WTC11 (cell line): ENCODE data around the gene ZSCAN20. TPM values are rescaled to one million over a fixed set of nuclear protein-coding genes. Genes with fewer than 3 reads are reported as not detected.

Experiments used
- ATAC-seq: fragments of 200-7000 bp; cut with Tn5 transposase; 2 replicates; pipeline ENCODE4 v1.10.0; 2021; ENCODE audit warnings: mild to moderate bottlenecking, moderate library complexity
- CTCF ChIA-PET: fragments of 300-600 bp; sonication (Branson Sonifier 250); formaldehyde crosslinking; loops from one replicate; lab custom pipeline; 2021; ENCODE audit warnings: antibody characterized with exemption; lab: Charles Lee
- POLR2A ChIA-PET: fragments of 350-600 bp; sonication (Branson Sonifier 250); formaldehyde crosslinking; loops from one replicate; lab custom pipeline; 2021; ENCODE audit warnings: antibody characterized with exemption; lab: Charles Lee
- DNase-seq: peaks from one replicate; pipeline ENCODE4 v3.0.0; 2021; ENCODE audit warnings: low spot score
- H3K27ac Mint-ChIP-seq: 2 replicates; pipeline ENCODE4 v1.8.0; 2021; ENCODE audit warnings: mixed read lengths
- H3K27me3 Mint-ChIP-seq: 2 replicates; pipeline ENCODE4 v1.8.0; 2021; ENCODE audit warnings: low read depth, mild to moderate bottlenecking, moderate library complexity, mixed read lengths
- H3K36me3 Mint-ChIP-seq: 2 replicates; pipeline ENCODE4 v1.8.0; 2021; ENCODE audit warnings: mixed read lengths
- H3K4me1 Mint-ChIP-seq: 2 replicates; pipeline ENCODE4 v1.8.0; 2022; ENCODE audit warnings: mixed read lengths
- H3K4me3 Mint-ChIP-seq: 2 replicates; pipeline ENCODE4 v1.8.0; 2021; ENCODE audit warnings: mild to moderate bottlenecking, moderate library complexity, mixed read lengths
- H3K9me3 Mint-ChIP-seq: 2 replicates; pipeline ENCODE4 v1.8.0; 2021; ENCODE audit warnings: mixed read lengths
- E2F5 ChIP-seq: sonication (generic); formaldehyde crosslinking; IDR thresholded peaks from 2 replicates; pipeline ENCODE4 v1.8.1; 2022; ENCODE audit warnings: mild to moderate bottlenecking, moderate library complexity, missing genetic modification reagents
- ELF4 ChIP-seq: sonication (generic); formaldehyde crosslinking; IDR thresholded peaks from 2 replicates; pipeline ENCODE4 v1.8.1; 2022; ENCODE audit warnings: low read depth, mild to moderate bottlenecking, moderate library complexity, missing genetic modification reagents
- FOXK1 ChIP-seq: sonication (generic); formaldehyde crosslinking; IDR thresholded peaks from 2 replicates; pipeline ENCODE4 v1.8.0; 2022; ENCODE audit warnings: mild to moderate bottlenecking, moderate library complexity, missing genetic modification reagents
- FOXP1 ChIP-seq: sonication (generic); formaldehyde crosslinking; IDR thresholded peaks from 2 replicates; pipeline ENCODE4 v1.8.0; 2022; ENCODE audit warnings: missing genetic modification reagents, mild to moderate bottlenecking, moderate library complexity, borderline replicate concordance
- FOXP4 ChIP-seq: sonication (generic); formaldehyde crosslinking; IDR thresholded peaks from 2 replicates; pipeline ENCODE4 v1.8.0; 2022; ENCODE audit warnings: mild to moderate bottlenecking, missing genetic modification reagents
- HMGA2 ChIP-seq: fragments of 250-450 bp; sonication (Bioruptor Pico); IDR thresholded peaks from 2 replicates; pipeline ENCODE4 v1.4.0; 2021; ENCODE audit warnings: mild to moderate bottlenecking, moderate library complexity
- MLX ChIP-seq: sonication (generic); formaldehyde crosslinking; IDR thresholded peaks from 2 replicates; pipeline ENCODE4 v1.8.1; 2023; ENCODE audit warnings: mild to moderate bottlenecking, missing genetic modification reagents, moderate library complexity
- NFYB ChIP-seq: sonication (generic); formaldehyde crosslinking; conservative IDR thresholded peaks from 2 replicates; pipeline ENCODE4 v1.8.0; 2022; ENCODE audit warnings: low read depth, missing genetic modification reagents
- PRRX2 ChIP-seq: fragments of 250-450 bp; sonication (Bioruptor Pico); IDR thresholded peaks from 2 replicates; pipeline ENCODE4 v1.8.0; 2021; ENCODE audit warnings: mild to moderate bottlenecking
- RELA ChIP-seq: sonication (generic); formaldehyde crosslinking; IDR thresholded peaks from 2 replicates; pipeline ENCODE4 v1.8.1; 2022; ENCODE audit warnings: missing genetic modification reagents, mild to moderate bottlenecking, borderline replicate concordance
- SMAD4 ChIP-seq: sonication (generic); formaldehyde crosslinking; IDR thresholded peaks from 2 replicates; pipeline ENCODE4 v1.8.0; 2022; ENCODE audit warnings: mild to moderate bottlenecking, missing genetic modification reagents
- SP1 ChIP-seq: sonication (generic); formaldehyde crosslinking; conservative IDR thresholded peaks from 2 replicates; pipeline ENCODE4 v1.8.1; 2022; ENCODE audit warnings: missing genetic modification reagents
- TCF7 ChIP-seq: sonication (generic); formaldehyde crosslinking; IDR thresholded peaks from 2 replicates; pipeline ENCODE4 v1.8.0; 2022; ENCODE audit warnings: mild to moderate bottlenecking, low read depth, missing genetic modification reagents, moderate library complexity
- USF1 ChIP-seq: sonication (generic); formaldehyde crosslinking; IDR thresholded peaks from 2 replicates; pipeline ENCODE4 v1.8.0; 2022; ENCODE audit warnings: mild to moderate bottlenecking, missing genetic modification reagents
- ZNF219 ChIP-seq: sonication (generic); formaldehyde crosslinking; IDR thresholded peaks from 2 replicates; pipeline ENCODE4 v1.8.0; 2023; ENCODE audit warnings: missing genetic modification reagents, mild to moderate bottlenecking, borderline replicate concordance
- ZNF263 ChIP-seq: sonication (generic); formaldehyde crosslinking; IDR thresholded peaks from 2 replicates; pipeline ENCODE4 v1.8.1; 2022; ENCODE audit warnings: low read depth, mild to moderate bottlenecking, moderate library complexity, missing genetic modification reagents
- ZNF281 ChIP-seq: sonication (generic); formaldehyde crosslinking; IDR thresholded peaks from 2 replicates; pipeline ENCODE4 v1.8.0; 2023; ENCODE audit warnings: mild to moderate bottlenecking, missing genetic modification reagents
- ZNF416 ChIP-seq: fragments of 250-450 bp; sonication (Bioruptor Pico); IDR thresholded peaks from 2 replicates; pipeline ENCODE4 v1.9.0; 2021; ENCODE audit warnings: mild to moderate bottlenecking, inconsistent platforms
- total RNA-seq: library from RNA; stranded (reverse); gene quantifications from 3 replicates; pipeline ENCODE4 v1.2.3, GENCODE V29; 2021
- TF ChIP-seq, protein P1 (sequence below): sonication (generic); formaldehyde crosslinking; IDR thresholded peaks from 2 replicates; pipeline ENCODE4 v1.8.0; 2023; ENCODE audit warnings: missing genetic modification reagents
- TF ChIP-seq, protein P2 (sequence below): sonication (generic); formaldehyde crosslinking; IDR thresholded peaks from 2 replicates; pipeline ENCODE4 v1.8.0; 2023; ENCODE audit warnings: missing genetic modification reagents, mild to moderate bottlenecking, borderline replicate concordance

The ZSCAN20 gene
- total RNA-seq, 1 experiment from 2014 or later, result 3.7 TPM

GRCh38 chr1:33468967-33469366, 3.5 kb upstream of the ZSCAN20 start:
- no peak for DNase-seq
- ATAC-seq, result no peak
- H3K4me1 Mint-ChIP-seq, result peaks cover 23% of the 10 kb centered on the region
- H3K4me3 Mint-ChIP-seq, result no peak overlapping the region
- ChIA-PET CTCF (interaction anchor here (1.1 to 4.0 kb wide), 5 partner anchors 14 to 331 kb away, joined by 3 to 19 read pairs (median 5); no protein-coding TSS in a partner anchor), POLR2A (no interaction called here)
- TF ChIP-seq RELA (CRISPR knock-in tag), result no peak
- TF ChIP-seq FOXP4 (CRISPR knock-in tag), result no peak
- no peak for TF ChIP-seq MLX
- TF ChIP-seq HMGA2, result no peak
- no peaks in the 10 kb centered on the region for H3K36me3 Mint-ChIP-seq
- no peaks in the 10 kb centered on the region for H3K9me3 Mint-ChIP-seq
- H3K27me3 Mint-ChIP-seq, result peaks cover 9% of the 10 kb centered on the region
- H3K27ac Mint-ChIP-seq, result no peak overlapping the region

DNA sequence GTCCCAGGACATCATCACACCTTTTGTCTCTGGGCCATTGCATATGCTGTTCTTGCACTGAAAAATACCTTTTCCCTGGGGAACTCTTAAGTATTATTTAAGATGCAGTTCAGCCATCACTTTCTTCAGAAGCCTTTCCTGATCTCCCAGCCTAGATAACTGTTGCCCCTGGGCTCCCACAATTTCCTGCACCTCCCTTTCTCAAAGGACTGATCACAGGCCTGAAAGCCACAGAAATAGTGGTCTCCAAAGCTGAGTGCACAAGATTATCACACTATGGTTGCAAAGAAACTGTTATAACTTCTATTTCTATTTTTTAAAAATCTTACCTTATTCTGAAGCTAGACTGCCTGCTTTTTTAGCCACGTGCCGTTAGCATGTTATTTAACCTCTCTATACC, 2.8 kb upstream of the ZSCAN20 start:
- no peak for DNase-seq
- CTCF ChIA-PET, result interaction anchor here (1.3 to 5.1 kb wide), 7 partner anchors 15 to 250 kb away, joined by 3 to 48 read pairs (median 14); no protein-coding TSS in a partner anchor
- H3K9me3 Mint-ChIP-seq, result no peaks in the 10 kb centered on the region
- H3K27ac Mint-ChIP-seq, result no peak overlapping the region
- POLR2A ChIA-PET, result no interaction called here
- peaks cover 23% of the 10 kb centered on the region for H3K4me1 Mint-ChIP-seq
- H3K27me3 Mint-ChIP-seq, result peaks cover 6% of the 10 kb centered on the region
- no peak for ATAC-seq
- no peak for TF ChIP-seq ZNF263 (CRISPR knock-in tag)
- TF ChIP-seq FOXP1 (CRISPR knock-in tag), result no peak
- TF ChIP-seq NFYB, result no peak
- TF ChIP-seq, protein P1, sequence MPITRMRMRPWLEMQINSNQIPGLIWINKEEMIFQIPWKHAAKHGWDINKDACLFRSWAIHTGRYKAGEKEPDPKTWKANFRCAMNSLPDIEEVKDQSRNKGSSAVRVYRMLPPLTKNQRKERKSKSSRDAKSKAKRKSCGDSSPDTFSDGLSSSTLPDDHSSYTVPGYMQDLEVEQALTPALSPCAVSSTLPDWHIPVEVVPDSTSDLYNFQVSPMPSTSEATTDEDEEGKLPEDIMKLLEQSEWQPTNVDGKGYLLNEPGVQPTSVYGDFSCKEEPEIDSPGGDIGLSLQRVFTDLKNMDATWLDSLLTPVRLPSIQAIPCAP, result no peak
- no peak for TF ChIP-seq PRRX2 (CRISPR knock-in tag)
- TF ChIP-seq USF1 (CRISPR knock-in tag), result no peak
- no peak for TF ChIP-seq ZNF219 (CRISPR knock-in tag)
- TF ChIP-seq ZNF416 (CRISPR knock-in tag), result no peak
- no peak for TF ChIP-seq MLX
- TF ChIP-seq ELF4, result no peak
- TF ChIP-seq, protein P2, sequence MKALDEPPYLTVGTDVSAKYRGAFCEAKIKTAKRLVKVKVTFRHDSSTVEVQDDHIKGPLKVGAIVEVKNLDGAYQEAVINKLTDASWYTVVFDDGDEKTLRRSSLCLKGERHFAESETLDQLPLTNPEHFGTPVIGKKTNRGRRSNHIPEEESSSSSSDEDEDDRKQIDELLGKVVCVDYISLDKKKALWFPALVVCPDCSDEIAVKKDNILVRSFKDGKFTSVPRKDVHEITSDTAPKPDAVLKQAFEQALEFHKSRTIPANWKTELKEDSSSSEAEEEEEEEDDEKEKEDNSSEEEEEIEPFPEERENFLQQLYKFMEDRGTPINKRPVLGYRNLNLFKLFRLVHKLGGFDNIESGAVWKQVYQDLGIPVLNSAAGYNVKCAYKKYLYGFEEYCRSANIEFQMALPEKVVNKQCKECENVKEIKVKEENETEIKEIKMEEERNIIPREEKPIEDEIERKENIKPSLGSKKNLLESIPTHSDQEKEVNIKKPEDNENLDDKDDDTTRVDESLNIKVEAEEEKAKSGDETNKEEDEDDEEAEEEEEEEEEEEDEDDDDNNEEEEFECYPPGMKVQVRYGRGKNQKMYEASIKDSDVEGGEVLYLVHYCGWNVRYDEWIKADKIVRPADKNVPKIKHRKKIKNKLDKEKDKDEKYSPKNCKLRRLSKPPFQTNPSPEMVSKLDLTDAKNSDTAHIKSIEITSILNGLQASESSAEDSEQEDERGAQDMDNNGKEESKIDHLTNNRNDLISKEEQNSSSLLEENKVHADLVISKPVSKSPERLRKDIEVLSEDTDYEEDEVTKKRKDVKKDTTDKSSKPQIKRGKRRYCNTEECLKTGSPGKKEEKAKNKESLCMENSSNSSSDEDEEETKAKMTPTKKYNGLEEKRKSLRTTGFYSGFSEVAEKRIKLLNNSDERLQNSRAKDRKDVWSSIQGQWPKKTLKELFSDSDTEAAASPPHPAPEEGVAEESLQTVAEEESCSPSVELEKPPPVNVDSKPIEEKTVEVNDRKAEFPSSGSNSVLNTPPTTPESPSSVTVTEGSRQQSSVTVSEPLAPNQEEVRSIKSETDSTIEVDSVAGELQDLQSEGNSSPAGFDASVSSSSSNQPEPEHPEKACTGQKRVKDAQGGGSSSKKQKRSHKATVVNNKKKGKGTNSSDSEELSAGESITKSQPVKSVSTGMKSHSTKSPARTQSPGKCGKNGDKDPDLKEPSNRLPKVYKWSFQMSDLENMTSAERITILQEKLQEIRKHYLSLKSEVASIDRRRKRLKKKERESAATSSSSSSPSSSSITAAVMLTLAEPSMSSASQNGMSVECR (CRISPR knock-in tag), result no peak
- no peak for TF ChIP-seq FOXK1
- TF ChIP-seq TCF7, result no peak
- TF ChIP-seq SP1 (CRISPR knock-in tag), result no peak
- TF ChIP-seq SMAD4, result no peak
- TF ChIP-seq E2F5 (CRISPR knock-in tag), result no peak
- TF ChIP-seq ZNF281 (CRISPR knock-in tag), result no peak
- H3K36me3 Mint-ChIP-seq, result no peaks in the 10 kb centered on the region
- H3K4me3 Mint-ChIP-seq, result no peak overlapping the region
